Type B pancreatic cell (in vitro differentiated cells): ENCODE measurements around the gene CACUL1. TPM values are rescaled to one million over a fixed set of nuclear protein-coding genes. Genes with fewer than 3 reads are reported as not detected.
A peak's percentile ranks its signal among the peaks of the same experiment; 100 is the strongest.

Experiments used
- DNase-seq: peaks from one replicate; pipeline ENCODE4 v3.0.0; 2021; ENCODE audit warnings: mixed read lengths; ENCODE audit not compliant: unreplicated experiment; ENCODE audit errors: extremely low spot score
- H3K27ac Mint-ChIP-seq: 2 replicates; pipeline ENCODE4 v1.8.0; 2021; ENCODE audit warnings: mild to moderate bottlenecking, mixed read lengths
- H3K27me3 Mint-ChIP-seq: 2 replicates; pipeline ENCODE4 v1.8.0; 2021; ENCODE audit warnings: mixed read lengths
- H3K36me3 Mint-ChIP-seq: 2 replicates; pipeline ENCODE4 v1.8.0; 2021; ENCODE audit warnings: mixed read lengths
- H3K4me1 Mint-ChIP-seq: one replicate; pipeline ENCODE4 v1.8.0; 2021; ENCODE audit warnings: mixed read lengths; ENCODE audit not compliant: unreplicated experiment
- H3K4me3 Mint-ChIP-seq: 2 replicates; pipeline ENCODE4 v1.8.0; 2021; ENCODE audit warnings: mild to moderate bottlenecking, mixed read lengths
- H3K9me3 Mint-ChIP-seq: 2 replicates; pipeline ENCODE4 v1.8.0; 2021; ENCODE audit warnings: mixed read lengths
- CTCF ChIP-seq: fragments of 200-600 bp; sonication (generic); conservative IDR thresholded peaks from 2 replicates; pipeline ENCODE4 v1.5.0; 2021; ENCODE audit warnings: antibody characterized with exemption, mild to moderate bottlenecking
- long read RNA-seq: library from polyadenylated mRNA; unstranded; transcript quantifications from one replicate; pipeline ENCODE4 v2.0.0, GENCODE V29; 2020
- total RNA-seq: library from RNA; stranded (reverse); gene quantifications from 2 replicates; pipeline ENCODE4 v1.2.1, GENCODE V29; 2021; ENCODE audit warnings: low replicate concordance

Gene CACUL1
- 42.9 and 50.8 TPM in 2 replicates for total RNA-seq
- long read RNA-seq, partial matches to known transcripts = 3 of 9 reads
- long read RNA-seq, other reads (novel, unspliced or antisense) = 6 of 9 reads

GRCh38 chr10:118754556-118755423, at the start of gene CACUL1:
TSS of gene CACUL1 (minus strand) at chr10:118754970. CDS start at chr10:118754762, 208 bp downstream.
- H3K4me1 Mint-ChIP-seq = peaks cover 25% of the 10 kb centered on the region
- peak within 1 kb of the TSS; percentile 92 for H3K27ac Mint-ChIP-seq
- peaks cover 3% of the 10 kb centered on the region for H3K36me3 Mint-ChIP-seq
- H3K27me3 Mint-ChIP-seq = peaks cover 2% of the 10 kb centered on the region
- no peak for TF ChIP-seq CTCF
- DNase-seq = peak; percentile 100
- peak within 1 kb of the TSS; percentile 92 for H3K4me3 Mint-ChIP-seq
- H3K9me3 Mint-ChIP-seq = no peaks in the 10 kb centered on the region

GRCh38 chr10:118804262-118804773, 49.5 kb upstream of the CACUL1 start:
- H3K4me3 Mint-ChIP-seq = no peak overlapping the region
- no peak overlapping the region for H3K27ac Mint-ChIP-seq
- TF ChIP-seq CTCF = no peak
- DNase-seq = no peak
- peaks cover 5% of the 10 kb centered on the region for H3K4me1 Mint-ChIP-seq
- H3K36me3 Mint-ChIP-seq = no peaks in the 10 kb centered on the region
- H3K27me3 Mint-ChIP-seq = no peaks in the 10 kb centered on the region
- no peaks in the 10 kb centered on the region for H3K9me3 Mint-ChIP-seq

- no peaks in the 10 kb centered on the region for H3K27me3 Mint-ChIP-seq
- DNase-seq = no peak
- no peak for TF ChIP-seq CTCF
- H3K9me3 Mint-ChIP-seq = no peaks in the 10 kb centered on the region
- no peak overlapping the region for H3K4me3 Mint-ChIP-seq
- no peak overlapping the region for H3K27ac Mint-ChIP-seq
- H3K4me1 Mint-ChIP-seq = peaks cover 8% of the 10 kb centered on the region
- H3K36me3 Mint-ChIP-seq = no peaks in the 10 kb centered on the region
These were observed 47.5 kb upstream of the CACUL1 start for GRCh38 chr10:118802126-118802793.

- H3K9me3 Mint-ChIP-seq = no peaks in the 10 kb centered on the region
- H3K27ac Mint-ChIP-seq = no peak overlapping the region
- peak; percentile 48 for TF ChIP-seq CTCF
- no peak for DNase-seq
- no peaks in the 10 kb centered on the region for H3K27me3 Mint-ChIP-seq
- H3K36me3 Mint-ChIP-seq = no peaks in the 10 kb centered on the region
- H3K4me3 Mint-ChIP-seq = no peak overlapping the region
- H3K4me1 Mint-ChIP-seq = peaks cover 8% of the 10 kb centered on the region
These were observed 46.1 kb upstream of the CACUL1 start for GRCh38 chr10:118800920-118801319.

- Mint-ChIP-seq H3K9me3 (no peaks in the 10 kb centered on the region), H3K4me1 (peaks cover 8% of the 10 kb centered on the region), H3K27me3 (no peaks in the 10 kb centered on the region), H3K27ac (no peak overlapping the region), H3K36me3 (no peaks in the 10 kb centered on the region), H3K4me3 (no peak overlapping the region)
- TF ChIP-seq CTCF = no peak
- no peak for DNase-seq
These were observed 45.0 kb upstream of the CACUL1 start for GRCh38 chr10:118799777-118800176.
